Neural cell (in vitro differentiated cells): ENCODE measurements around the gene APBA1. TPM values are rescaled to one million over a fixed set of nuclear protein-coding genes. Genes with fewer than 3 reads are reported as not detected.

ENCODE experiments used
- H2AFZ ChIP-seq: fragments of 200-600, 300-800 bp; sonication (generic), shearing (Covaris generic); 2 replicates; pipeline ENCODE4 v1.6.0; 2014; ENCODE audit warnings: low read depth, mild to moderate bottlenecking, antibody characterized with exemption, low read length, moderate library complexity
- H3F3A ChIP-seq: fragments of 200-600 bp; shearing (Covaris generic); 2 replicates; pipeline ENCODE4 v1.6.1; 2016; ENCODE audit warnings: mild to moderate bottlenecking, moderate library complexity, mixed read lengths, antibody characterized with exemption, low read length; ENCODE audit not compliant: insufficient read depth, poor library complexity, severe bottlenecking
- H3K27ac ChIP-seq: fragments of 200-600, 300-800 bp; sonication (generic), shearing (Covaris generic); 2 replicates; pipeline ENCODE4 v1.5.1; 2014; ENCODE audit warnings: mild to moderate bottlenecking, low read length, moderate library complexity
- H3K27me3 ChIP-seq: fragments of 300-800, 200-600 bp; sonication (generic), shearing (Covaris generic); 2 replicates; pipeline ENCODE4 v1.6.0; 2014; ENCODE audit warnings: mild to moderate bottlenecking, low read depth, low read length, moderate library complexity; ENCODE audit not compliant: insufficient read depth
- H3K36me3 ChIP-seq: fragments of 300-800, 200-600 bp; sonication (generic), shearing (Covaris generic); 2 replicates; pipeline ENCODE4 v1.5.1; 2014; ENCODE audit warnings: mild to moderate bottlenecking, antibody characterized with exemption, low read length, moderate library complexity; ENCODE audit not compliant: insufficient read depth
- H3K4me2 ChIP-seq: fragments of 300-800, 200-600 bp; sonication (generic), shearing (Covaris generic); 2 replicates; pipeline ENCODE4 v1.6.0; 2014; ENCODE audit warnings: mild to moderate bottlenecking, low read length
- H3K4me3 ChIP-seq: fragments of 300-800, 200-600 bp; sonication (generic), shearing (Covaris generic); 2 replicates; pipeline ENCODE4 v1.5.1; 2014; ENCODE audit warnings: mild to moderate bottlenecking, low read length, moderate library complexity
- H3K79me2 ChIP-seq: fragments of 200-600 bp; shearing (Covaris generic); replicated peaks from 2 replicates; pipeline ENCODE4 v1.6.0; 2014; ENCODE audit warnings: mild to moderate bottlenecking, low read length, moderate library complexity; ENCODE audit not compliant: insufficient read depth
- H3K9ac ChIP-seq: fragments of 300-800, 200-600 bp; sonication (generic), shearing (Covaris generic); 2 replicates; pipeline ENCODE4 v1.6.1; 2016; ENCODE audit warnings: mild to moderate bottlenecking, low read length, mixed read lengths
- H3K9me2 ChIP-seq: fragments of 200-600 bp; shearing (Covaris generic); 2 replicates; pipeline ENCODE4 v1.6.1; 2016; ENCODE audit warnings: mild to moderate bottlenecking, low read length, mixed read lengths; ENCODE audit not compliant: insufficient read depth
- H3K9me3 ChIP-seq: fragments of 200-600, 300-800 bp; sonication (generic), shearing (Covaris generic); 2 replicates; pipeline ENCODE4 v1.6.1; 2016; ENCODE audit warnings: mild to moderate bottlenecking, mixed run types, low read length, moderate library complexity, mixed read lengths
- H4K20me1 ChIP-seq: fragments of 200-600 bp; shearing (Covaris generic); 2 replicates; pipeline ENCODE4 v1.6.1; 2016; ENCODE audit warnings: mild to moderate bottlenecking, mixed run types; ENCODE audit not compliant: insufficient read depth
- CTCF ChIP-seq: fragments of 450-650 bp; IDR thresholded peaks from 2 replicates; pipeline ENCODE4 v1.5.1; 2014; ENCODE audit warnings: antibody characterized with exemption, mild to moderate bottlenecking, moderate library complexity; ENCODE audit not compliant: poor library complexity, severe bottlenecking
- EP300 ChIP-seq: fragments of 450-650 bp; conservative IDR thresholded peaks from 2 replicates; pipeline ENCODE4 v1.6.1; 2014; ENCODE audit warnings: antibody characterized with exemption, mild to moderate bottlenecking, moderate library complexity; ENCODE audit not compliant: poor library complexity, severe bottlenecking
- EZH2 ChIP-seq: fragments of 200-600, 300-800 bp; shearing (Covaris generic), sonication (generic); IDR thresholded peaks from 2 replicates; pipeline ENCODE4 v1.6.1; 2014; ENCODE audit warnings: antibody characterized with exemption, low read length, borderline replicate concordance, mild to moderate bottlenecking; ENCODE audit not compliant: insufficient read depth, poor library complexity, severe bottlenecking
- MXI1 ChIP-seq: fragments of 450-650 bp; conservative IDR thresholded peaks from 2 replicates; pipeline ENCODE4 v1.6.1; 2014; ENCODE audit warnings: antibody characterized with exemption, mild to moderate bottlenecking; ENCODE audit not compliant: poor library complexity, severe bottlenecking
- POLR2AphosphoS5 ChIP-seq: IDR thresholded peaks from 2 replicates; pipeline ENCODE4 v1.6.1; 2012
- RAD21 ChIP-seq: fragments of 450-650 bp; conservative IDR thresholded peaks from 2 replicates; pipeline ENCODE4 v1.6.1; 2014; ENCODE audit warnings: antibody characterized with exemption, mild to moderate bottlenecking, moderate library complexity
- SMC3 ChIP-seq: fragments of 450-650 bp; conservative IDR thresholded peaks from 2 replicates; pipeline ENCODE4 v1.6.1; 2014; ENCODE audit warnings: antibody characterized with exemption, mild to moderate bottlenecking, moderate library complexity; ENCODE audit not compliant: poor library complexity
- TAF1 ChIP-seq: IDR thresholded peaks from 2 replicates; pipeline ENCODE4 v1.6.1; 2012; ENCODE audit warnings: low read depth
- polyA plus RNA-seq: library from polyadenylated mRNA; depleted of rRNA; stranded (reverse); fragments of >200 nt; gene quantifications from 2 replicates; pipeline ENCODE4 v1.2.3, GENCODE V29; 2014
- TF ChIP-seq, protein P1 (sequence below): IDR thresholded peaks from 2 replicates; pipeline ENCODE4 v1.6.1; 2012; ENCODE audit warnings: borderline replicate concordance

APBA1 gene
- polyA plus RNA-seq, 1 donor from 2014 or later: 10.9 TPM

DNA sequence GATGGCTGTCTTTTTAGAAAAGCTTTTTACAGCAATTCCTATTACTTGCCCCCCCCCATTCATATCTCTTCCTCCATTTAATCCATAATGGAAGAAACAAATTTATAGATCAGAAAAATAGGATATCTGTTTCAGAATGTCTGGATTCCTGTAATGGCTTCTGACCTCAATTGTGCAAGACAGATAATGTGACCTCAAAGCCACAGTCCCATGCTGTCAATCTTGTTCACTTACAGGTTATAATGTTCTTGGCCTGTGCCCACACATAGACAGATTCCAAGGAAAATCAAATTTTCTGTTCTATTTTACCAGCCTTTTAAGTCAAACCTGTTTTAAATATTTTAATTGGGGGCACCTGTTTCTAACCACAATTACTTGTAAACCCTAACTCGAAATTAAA lies 203.8 kb downstream of the APBA1 start:
- H3K4me3 ChIP-seq: no peak overlapping the region
- H3K27me3 ChIP-seq: no peaks in the 10 kb centered on the region
- H3K9me3 ChIP-seq: no peaks in the 10 kb centered on the region
- H3K36me3 ChIP-seq: peaks cover 17% of the 10 kb centered on the region
- no peak overlapping the region for H3K27ac ChIP-seq
- no peak for TF ChIP-seq POLR2AphosphoS5
- TF ChIP-seq RAD21: no peak
- no peaks in the 10 kb centered on the region for H4K20me1 ChIP-seq
- H3K79me2 ChIP-seq: no peaks in the 10 kb centered on the region
- no peak overlapping the region for H2AFZ ChIP-seq
- no peak overlapping the region for H3K4me2 ChIP-seq
- no peak overlapping the region for H3K9ac ChIP-seq
- no peaks in the 10 kb centered on the region for H3F3A ChIP-seq
- H3K9me2 ChIP-seq: no peaks in the 10 kb centered on the region

DNA sequence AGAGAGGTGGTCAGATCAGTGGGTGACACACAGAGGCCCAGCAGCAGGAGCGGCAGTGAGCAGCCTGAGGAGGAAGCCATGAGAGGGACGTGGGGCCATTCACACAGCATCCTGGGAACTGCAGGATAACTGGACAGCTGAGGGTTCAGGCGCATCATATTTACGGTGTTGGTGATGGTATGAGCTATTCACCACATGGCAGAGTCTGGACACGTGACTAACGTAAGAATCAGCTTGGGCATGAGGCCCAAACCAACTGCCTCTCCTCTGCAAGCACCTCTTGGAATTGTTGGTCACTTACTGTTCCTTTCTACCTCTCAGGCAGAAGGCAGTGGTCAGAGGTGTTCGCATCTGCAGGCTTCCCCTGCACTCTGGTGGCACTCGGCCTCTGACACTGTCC lies 206.0 kb downstream of the APBA1 start:
- Histone ChIP-seq H3K9me3 (no peaks in the 10 kb centered on the region), H2AFZ (no peak overlapping the region), H3K4me2 (no peak overlapping the region), H3K9ac (no peak overlapping the region), H3K4me3 (no peak overlapping the region), H3K79me2 (no peaks in the 10 kb centered on the region), H4K20me1 (no peaks in the 10 kb centered on the region), H3K27ac (no peak overlapping the region), H3K27me3 (no peaks in the 10 kb centered on the region), H3K36me3 (peaks cover 17% of the 10 kb centered on the region), H3F3A (no peaks in the 10 kb centered on the region), H3K9me2 (no peaks in the 10 kb centered on the region)
- TF ChIP-seq RAD21 (no peak), TAF1 (no peak), MXI1 (no peak), EP300 (no peak), EZH2 (no peak), SMC3 (no peak), POLR2AphosphoS5 (no peak), CTCF (no peak)
- TF ChIP-seq, protein P1, sequence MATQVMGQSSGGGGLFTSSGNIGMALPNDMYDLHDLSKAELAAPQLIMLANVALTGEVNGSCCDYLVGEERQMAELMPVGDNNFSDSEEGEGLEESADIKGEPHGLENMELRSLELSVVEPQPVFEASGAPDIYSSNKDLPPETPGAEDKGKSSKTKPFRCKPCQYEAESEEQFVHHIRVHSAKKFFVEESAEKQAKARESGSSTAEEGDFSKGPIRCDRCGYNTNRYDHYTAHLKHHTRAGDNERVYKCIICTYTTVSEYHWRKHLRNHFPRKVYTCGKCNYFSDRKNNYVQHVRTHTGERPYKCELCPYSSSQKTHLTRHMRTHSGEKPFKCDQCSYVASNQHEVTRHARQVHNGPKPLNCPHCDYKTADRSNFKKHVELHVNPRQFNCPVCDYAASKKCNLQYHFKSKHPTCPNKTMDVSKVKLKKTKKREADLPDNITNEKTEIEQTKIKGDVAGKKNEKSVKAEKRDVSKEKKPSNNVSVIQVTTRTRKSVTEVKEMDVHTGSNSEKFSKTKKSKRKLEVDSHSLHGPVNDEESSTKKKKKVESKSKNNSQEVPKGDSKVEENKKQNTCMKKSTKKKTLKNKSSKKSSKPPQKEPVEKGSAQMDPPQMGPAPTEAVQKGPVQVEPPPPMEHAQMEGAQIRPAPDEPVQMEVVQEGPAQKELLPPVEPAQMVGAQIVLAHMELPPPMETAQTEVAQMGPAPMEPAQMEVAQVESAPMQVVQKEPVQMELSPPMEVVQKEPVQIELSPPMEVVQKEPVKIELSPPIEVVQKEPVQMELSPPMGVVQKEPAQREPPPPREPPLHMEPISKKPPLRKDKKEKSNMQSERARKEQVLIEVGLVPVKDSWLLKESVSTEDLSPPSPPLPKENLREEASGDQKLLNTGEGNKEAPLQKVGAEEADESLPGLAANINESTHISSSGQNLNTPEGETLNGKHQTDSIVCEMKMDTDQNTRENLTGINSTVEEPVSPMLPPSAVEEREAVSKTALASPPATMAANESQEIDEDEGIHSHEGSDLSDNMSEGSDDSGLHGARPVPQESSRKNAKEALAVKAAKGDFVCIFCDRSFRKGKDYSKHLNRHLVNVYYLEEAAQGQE: no peak

GRCh38 chr9:69465473-69465872 lies 206.7 kb downstream of the APBA1 start:
- no peaks in the 10 kb centered on the region for H3K27me3 ChIP-seq
- no peak overlapping the region for H2AFZ ChIP-seq
- no peaks in the 10 kb centered on the region for H4K20me1 ChIP-seq
- no peak overlapping the region for H3K9ac ChIP-seq
- no peak overlapping the region for H3K27ac ChIP-seq
- H3K4me2 ChIP-seq: no peak overlapping the region
- H3K9me2 ChIP-seq: no peaks in the 10 kb centered on the region
- no peaks in the 10 kb centered on the region for H3F3A ChIP-seq
- TF ChIP-seq CTCF: no peak
- TF ChIP-seq TAF1: no peak
- no peak for TF ChIP-seq EP300
- TF ChIP-seq SMC3: no peak
- TF ChIP-seq MXI1: no peak
- TF ChIP-seq EZH2: no peak
- TF ChIP-seq, protein P1: no peak
- no peak for TF ChIP-seq POLR2AphosphoS5
- TF ChIP-seq RAD21: no peak
- no peak overlapping the region for H3K4me3 ChIP-seq
- no peaks in the 10 kb centered on the region for H3K9me3 ChIP-seq
- peaks cover 17% of the 10 kb centered on the region for H3K36me3 ChIP-seq
- H3K79me2 ChIP-seq: no peaks in the 10 kb centered on the region
